ENCODE measurements around the gene ERCC4.
"Not testable (repeated sequence)": the region's sequence is repeated elsewhere in the genome, so short reads cannot be mapped to it uniquely, and the experiment has no call there.

The ERCC4 gene

GRCh38 chr16:13919683-13920509, at the start of gene ERCC4:
ERCC4 (plus strand) TSS chr16:13920154; CDS start chr16:13920166, 12 bp downstream.
- Histone ChIP-seq H3K27me3 (ENCODE audit: control insufficient read depth, insufficient read depth, low read length) (no peaks in the 10 kb centered on the region), H3K36me3 (ENCODE audit: control insufficient read depth, insufficient read depth, low read length) (no peaks in the 10 kb centered on the region), H3K4me3 (ENCODE audit: low read length) (peak within 1 kb of the TSS; percentile 100), H3K4me1 (ENCODE audit: control insufficient read depth, insufficient read depth, low read length) (peaks cover 12% of the 10 kb centered on the region), H3K27ac (ENCODE audit: low read depth, low read length) (peak within 1 kb of the TSS; percentile 78), H3K9ac (ENCODE audit: low read length) (peak within 1 kb of the TSS; percentile 98)

GRCh38 chr16:13873835-13874438, 46.0 kb upstream of the ERCC4 start:
- H3K4me1 ChIP-seq (ENCODE audit: control insufficient read depth, insufficient read depth, low read length): no peaks in the 10 kb centered on the region
- H3K27me3 ChIP-seq (ENCODE audit: control insufficient read depth, insufficient read depth, low read length): no peaks in the 10 kb centered on the region
- H3K27ac ChIP-seq (ENCODE audit: low read depth, low read length): no peak overlapping the region
- no peak overlapping the region for H3K9ac ChIP-seq (ENCODE audit: low read length)
- H3K36me3 ChIP-seq (ENCODE audit: control insufficient read depth, insufficient read depth, low read length): no peaks in the 10 kb centered on the region
- H3K4me3 ChIP-seq (ENCODE audit: low read length): no peak overlapping the region

- H3K27ac ChIP-seq (ENCODE audit: low read depth, low read length): no peak overlapping the region
- H3K27me3 ChIP-seq (ENCODE audit: control insufficient read depth, insufficient read depth, low read length): no peaks in the 10 kb centered on the region
- H3K4me1 ChIP-seq (ENCODE audit: control insufficient read depth, insufficient read depth, low read length): no peaks in the 10 kb centered on the region
- H3K9ac ChIP-seq (ENCODE audit: low read length): no peak overlapping the region
- H3K4me3 ChIP-seq (ENCODE audit: low read length): no peak overlapping the region
- no peaks in the 10 kb centered on the region for H3K36me3 ChIP-seq (ENCODE audit: control insufficient read depth, insufficient read depth, low read length)
These were observed 44.2 kb upstream of the ERCC4 start for GRCh38 chr16:13875614-13876284.

GRCh38 chr16:13883276-13883675, 36.7 kb upstream of the ERCC4 start:
- no peak overlapping the region for H3K9ac ChIP-seq (ENCODE audit: low read length)
- H3K27me3 ChIP-seq (ENCODE audit: control insufficient read depth, insufficient read depth, low read length): no peaks in the 10 kb centered on the region
- no peak overlapping the region for H3K27ac ChIP-seq (ENCODE audit: low read depth, low read length)
- H3K4me3 ChIP-seq (ENCODE audit: low read length): no peak overlapping the region
- H3K4me1 ChIP-seq (ENCODE audit: control insufficient read depth, insufficient read depth, low read length): no peaks in the 10 kb centered on the region
- no peaks in the 10 kb centered on the region for H3K36me3 ChIP-seq (ENCODE audit: control insufficient read depth, insufficient read depth, low read length)

GRCh38 chr16:13883881-13884280, 36.1 kb upstream of the ERCC4 start:
- no peak overlapping the region for H3K27ac ChIP-seq (ENCODE audit: low read depth, low read length)
- H3K27me3 ChIP-seq (ENCODE audit: control insufficient read depth, insufficient read depth, low read length): no peaks in the 10 kb centered on the region
- H3K4me1 ChIP-seq (ENCODE audit: control insufficient read depth, insufficient read depth, low read length): no peaks in the 10 kb centered on the region
- H3K9ac ChIP-seq (ENCODE audit: low read length): no peak overlapping the region
- H3K4me3 ChIP-seq (ENCODE audit: low read length): no peak overlapping the region
- no peaks in the 10 kb centered on the region for H3K36me3 ChIP-seq (ENCODE audit: control insufficient read depth, insufficient read depth, low read length)

- Histone ChIP-seq H3K4me3 (ENCODE audit: low read length) (no peak overlapping the region), H3K4me1 (ENCODE audit: control insufficient read depth, insufficient read depth, low read length) (no peaks in the 10 kb centered on the region), H3K36me3 (ENCODE audit: control insufficient read depth, insufficient read depth, low read length) (no peaks in the 10 kb centered on the region), H3K27ac (ENCODE audit: low read depth, low read length) (no peak overlapping the region), H3K27me3 (ENCODE audit: control insufficient read depth, insufficient read depth, low read length) (no peaks in the 10 kb centered on the region), H3K9ac (ENCODE audit: low read length) (no peak overlapping the region)
These were observed 34.3 kb upstream of the ERCC4 start for GRCh38 chr16:13885700-13886099.

GRCh38 chr16:13886608-13887007, 33.3 kb upstream of the ERCC4 start:
- Histone ChIP-seq H3K27me3 (ENCODE audit: control insufficient read depth, insufficient read depth, low read length) (no peaks in the 10 kb centered on the region), H3K36me3 (ENCODE audit: control insufficient read depth, insufficient read depth, low read length) (no peaks in the 10 kb centered on the region)

GRCh38 chr16:13889323-13889722, 30.6 kb upstream of the ERCC4 start:
- not testable (repeated sequence) for H3K4me1 ChIP-seq (ENCODE audit: control insufficient read depth, insufficient read depth, low read length); H3K27me3 ChIP-seq (ENCODE audit: control insufficient read depth, insufficient read depth, low read length); H3K9ac ChIP-seq (ENCODE audit: low read length); H3K36me3 ChIP-seq (ENCODE audit: control insufficient read depth, insufficient read depth, low read length); H3K27ac ChIP-seq (ENCODE audit: low read depth, low read length); H3K4me3 ChIP-seq (ENCODE audit: low read length)

More at GRCh38 chr16:13886608-13887007, 33.3 kb upstream of the ERCC4 start:
- no peak overlapping the region for H3K27ac ChIP-seq (ENCODE audit: low read depth, low read length)
- H3K4me1 ChIP-seq (ENCODE audit: control insufficient read depth, insufficient read depth, low read length): no peaks in the 10 kb centered on the region
- H3K4me3 ChIP-seq (ENCODE audit: low read length): no peak overlapping the region
- H3K9ac ChIP-seq (ENCODE audit: low read length): no peak overlapping the region

- Histone ChIP-seq H3K36me3 (ENCODE audit: control insufficient read depth, insufficient read depth, low read length) (no peaks in the 10 kb centered on the region), H3K4me1 (ENCODE audit: control insufficient read depth, insufficient read depth, low read length) (no peaks in the 10 kb centered on the region), H3K27me3 (ENCODE audit: control insufficient read depth, insufficient read depth, low read length) (no peaks in the 10 kb centered on the region)
These were observed 27.7 kb upstream of the ERCC4 start for GRCh38 chr16:13892301-13892700.

GRCh38 chr16:13895516-13895915, 24.4 kb upstream of the ERCC4 start:
- H3K27me3 ChIP-seq (ENCODE audit: control insufficient read depth, insufficient read depth, low read length): no peaks in the 10 kb centered on the region
- H3K4me3 ChIP-seq (ENCODE audit: low read length): no peak overlapping the region
- H3K9ac ChIP-seq (ENCODE audit: low read length): no peak overlapping the region
- H3K27ac ChIP-seq (ENCODE audit: low read depth, low read length): no peak overlapping the region
- H3K36me3 ChIP-seq (ENCODE audit: control insufficient read depth, insufficient read depth, low read length): no peaks in the 10 kb centered on the region
- H3K4me1 ChIP-seq (ENCODE audit: control insufficient read depth, insufficient read depth, low read length): no peaks in the 10 kb centered on the region

More at GRCh38 chr16:13892301-13892700, 27.7 kb upstream of the ERCC4 start:
- Histone ChIP-seq H3K4me3 (ENCODE audit: low read length) (no peak overlapping the region), H3K27ac (ENCODE audit: low read depth, low read length) (no peak overlapping the region), H3K9ac (ENCODE audit: low read length) (no peak overlapping the region)

- H3K4me1 ChIP-seq (ENCODE audit: control insufficient read depth, insufficient read depth, low read length): no peaks in the 10 kb centered on the region
- no peak overlapping the region for H3K27ac ChIP-seq (ENCODE audit: low read depth, low read length)
These were observed 23.3 kb upstream of the ERCC4 start for GRCh38 chr16:13896543-13897182.

GRCh38 chr16:13897806-13898205, 22.1 kb upstream of the ERCC4 start:
- Histone ChIP-seq H3K27me3 (ENCODE audit: control insufficient read depth, insufficient read depth, low read length) (no peaks in the 10 kb centered on the region), H3K9ac (ENCODE audit: low read length) (no peak overlapping the region), H3K4me1 (ENCODE audit: control insufficient read depth, insufficient read depth, low read length) (no peaks in the 10 kb centered on the region), H3K36me3 (ENCODE audit: control insufficient read depth, insufficient read depth, low read length) (no peaks in the 10 kb centered on the region), H3K27ac (ENCODE audit: low read depth, low read length) (no peak overlapping the region), H3K4me3 (ENCODE audit: low read length) (no peak overlapping the region)

More at GRCh38 chr16:13896543-13897182, 23.3 kb upstream of the ERCC4 start:
- no peak overlapping the region for H3K9ac ChIP-seq (ENCODE audit: low read length)
- H3K4me3 ChIP-seq (ENCODE audit: low read length): no peak overlapping the region
- no peaks in the 10 kb centered on the region for H3K36me3 ChIP-seq (ENCODE audit: control insufficient read depth, insufficient read depth, low read length)
- no peaks in the 10 kb centered on the region for H3K27me3 ChIP-seq (ENCODE audit: control insufficient read depth, insufficient read depth, low read length)
